Pulmonary artery endothelial cell (primary cell): ENCODE measurements around the gene TTC34. TPM values are rescaled to one million over a fixed set of nuclear protein-coding genes. Genes with fewer than 3 reads are reported as not detected.

ENCODE experiments used
- DNase-seq: peaks from one replicate; pipeline ENCODE4 v3.0.0-alpha.2; 2011; ENCODE audit warnings: low read depth, low spot score
- total RNA-seq: library from RNA; depleted of rRNA; stranded (reverse); fragments of >200 nt; gene quantifications from 2 replicates; pipeline ENCODE4 v1.2.3, GENCODE V29; 2014

TTC34 gene
- total RNA-seq, 1 donor from 2014 or later: 0.07 TPM

DNA sequence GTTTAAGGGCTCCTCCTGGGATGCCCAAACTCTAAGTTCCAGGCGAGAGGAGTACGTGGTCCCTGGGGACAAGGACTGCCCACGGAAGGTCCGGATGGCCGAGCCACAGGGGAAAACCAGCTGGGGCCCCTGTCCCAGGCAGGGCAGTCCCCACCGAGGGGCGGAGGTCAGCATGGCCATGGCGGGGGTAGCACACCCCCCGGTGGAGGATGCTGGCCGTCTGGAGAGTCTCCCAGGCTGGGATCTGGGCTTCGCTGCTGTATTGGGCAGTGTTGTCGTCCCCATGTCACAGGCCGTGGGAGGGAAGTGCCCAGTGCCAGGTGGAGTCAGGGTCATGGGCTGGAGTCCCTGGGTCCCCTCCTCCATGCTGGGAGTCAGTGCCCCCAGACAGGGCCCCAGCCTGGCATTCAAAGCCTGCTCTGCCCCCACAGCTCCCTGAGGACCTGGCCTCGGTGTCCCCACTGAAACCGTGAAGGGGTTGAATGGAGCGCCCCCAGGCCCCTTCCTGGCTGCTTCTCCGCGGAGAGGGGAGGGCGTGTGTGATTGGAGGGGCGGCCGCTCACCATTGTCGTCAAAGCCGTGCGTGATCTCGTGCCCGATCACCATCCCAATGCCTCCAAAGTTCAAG is 208.1 kb downstream of the TTC34 start:
- DNase-seq: no peak

GRCh38 chr1:2592672-2593071 is 208.8 kb downstream of the TTC34 start:
- no peak for DNase-seq

GRCh38 chr1:2591581-2592261 is 209.8 kb downstream of the TTC34 start:
- DNase-seq: no peak

DNA sequence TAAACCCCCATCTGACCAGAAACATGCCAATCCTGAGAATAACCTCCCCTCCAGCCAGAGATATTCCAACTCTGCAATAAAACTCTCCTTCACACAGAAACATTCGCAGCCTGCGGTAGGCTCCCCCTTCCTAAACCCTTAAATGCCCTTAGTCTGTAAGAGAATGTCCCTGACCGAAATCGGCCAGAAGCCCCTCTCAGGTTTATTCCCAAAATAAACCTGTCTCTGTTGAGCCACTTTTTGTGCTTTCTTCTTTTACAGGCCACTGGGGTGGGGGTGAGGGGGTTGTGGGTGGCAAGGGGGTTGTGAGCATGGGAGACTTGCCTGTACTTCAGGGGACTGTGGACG is 210.3 kb downstream of the TTC34 start:
- DNase-seq: no peak

- no peak for DNase-seq
These were observed 211.0 kb downstream of the TTC34 start for GRCh38 chr1:2590233-2591141.

GRCh38 chr1:2589431-2590232 is 211.9 kb downstream of the TTC34 start:
- no peak for DNase-seq

GRCh38 chr1:2588661-2589430 is 212.6 kb downstream of the TTC34 start:
- DNase-seq: no peak

GRCh38 chr1:2587860-2588571 is 213.5 kb downstream of the TTC34 start:
- no peak for DNase-seq

GRCh38 chr1:2587071-2587859 is 214.2 kb downstream of the TTC34 start:
- DNase-seq: no peak

GRCh38 chr1:2586154-2587070 is 215.1 kb downstream of the TTC34 start, which contains the start of gene PRXL2B:
Gene PRXL2B (plus strand): TSS chr1:2586777. CDS start chr1:2586886, 109 bp downstream.
- peak; percentile 98 for DNase-seq

Other genes starting within 250 kb of the TTC34 start
- 25.5 and 41.0 TPM in 2 replicates for gene TNFRSF14, start 245.3 kb downstream of the TTC34 start, total RNA-seq
- gene PRXL2B, start 214.9 kb downstream of the TTC34 start, total RNA-seq: 29.9 and 36.0 TPM in 2 replicates
- gene MMEL1, start 168.7 kb downstream of the TTC34 start, total RNA-seq: 2.7 and 3.7 TPM in 2 replicates
- not detected in 2 replicates for gene ACTRT2, start 219.8 kb upstream of the TTC34 start, total RNA-seq